MM.1S (cell line): ENCODE results near the gene GPR75.

ENCODE experiments used
- EZH2phosphoT487 ChIP-seq: fragments of 300-600 bp; sonication (generic); IDR thresholded peaks from 2 replicates; pipeline ENCODE4 v1.6.1; 2018; ENCODE audit warnings: antibody characterized with exemption, low read length
- TF ChIP-seq, protein P1 (sequence below): fragments of 300-600 bp; sonication (generic); IDR thresholded peaks from 2 replicates; pipeline ENCODE4 v1.5.1; 2016; ENCODE audit warnings: antibody characterized with exemption, low read length, mixed read lengths

DNA sequence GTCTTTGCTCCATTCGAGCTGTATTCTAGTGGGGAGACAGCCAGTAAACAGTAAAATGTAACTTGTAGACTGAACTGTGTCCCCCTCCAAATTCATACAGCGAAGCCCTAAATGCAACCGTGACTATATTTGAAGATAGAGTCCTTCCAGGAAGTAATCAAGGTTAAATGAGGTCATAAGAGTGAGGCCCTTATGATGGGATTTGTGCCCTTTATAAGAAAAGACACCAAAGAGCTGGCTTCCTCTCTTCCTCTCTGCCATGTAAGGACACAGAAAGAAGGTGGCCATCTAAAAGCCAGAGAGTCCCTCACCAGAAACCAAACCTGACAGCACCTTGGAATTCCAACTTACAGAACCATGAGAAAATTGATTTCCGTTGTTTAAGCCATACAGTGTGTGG, 31.4 kb downstream of the GPR75 start:
- TF ChIP-seq, protein P1, sequence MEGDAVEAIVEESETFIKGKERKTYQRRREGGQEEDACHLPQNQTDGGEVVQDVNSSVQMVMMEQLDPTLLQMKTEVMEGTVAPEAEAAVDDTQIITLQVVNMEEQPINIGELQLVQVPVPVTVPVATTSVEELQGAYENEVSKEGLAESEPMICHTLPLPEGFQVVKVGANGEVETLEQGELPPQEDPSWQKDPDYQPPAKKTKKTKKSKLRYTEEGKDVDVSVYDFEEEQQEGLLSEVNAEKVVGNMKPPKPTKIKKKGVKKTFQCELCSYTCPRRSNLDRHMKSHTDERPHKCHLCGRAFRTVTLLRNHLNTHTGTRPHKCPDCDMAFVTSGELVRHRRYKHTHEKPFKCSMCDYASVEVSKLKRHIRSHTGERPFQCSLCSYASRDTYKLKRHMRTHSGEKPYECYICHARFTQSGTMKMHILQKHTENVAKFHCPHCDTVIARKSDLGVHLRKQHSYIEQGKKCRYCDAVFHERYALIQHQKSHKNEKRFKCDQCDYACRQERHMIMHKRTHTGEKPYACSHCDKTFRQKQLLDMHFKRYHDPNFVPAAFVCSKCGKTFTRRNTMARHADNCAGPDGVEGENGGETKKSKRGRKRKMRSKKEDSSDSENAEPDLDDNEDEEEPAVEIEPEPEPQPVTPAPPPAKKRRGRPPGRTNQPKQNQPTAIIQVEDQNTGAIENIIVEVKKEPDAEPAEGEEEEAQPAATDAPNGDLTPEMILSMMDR: no peak
- no peak for TF ChIP-seq EZH2phosphoT487
